Ovary (tissue), 9 donors: ENCODE data around the gene TBC1D1. TPM values are rescaled to one million over a fixed set of nuclear protein-coding genes. Genes with fewer than 3 reads are reported as not detected.

Experiments
- DNase-seq, 5 donors: peaks; one replicate each; pipeline ENCODE4 v3.0.0-alpha.2; 2019 to 2020
- H3K27ac ChIP-seq, 2 donors: fragments of 200-600 bp; one replicate each; pipeline versions ENCODE4 v1.5.1 to v1.8.0; 2019 to 2022
- H3K27me3 ChIP-seq: fragments of 200-600 bp; one replicate; pipeline ENCODE4 v1.8.0; 2022
- H3K36me3 ChIP-seq: fragments of 200-600 bp; sonication (generic); one replicate; pipeline ENCODE4 v1.5.1; 2019
- H3K4me1 ChIP-seq: one replicate; pipeline ENCODE4 v1.8.1; 2013; ENCODE audit warnings: mild to moderate bottlenecking, moderate library complexity; ENCODE audit not compliant: insufficient read depth
- H3K4me3 ChIP-seq: fragments of 200-600 bp; sonication (generic); one replicate; pipeline ENCODE4 v1.5.1; 2017
- H3K9me3 ChIP-seq, 2 donors: fragments of 200-600 bp in 1 of 2; sonication (generic) in 1 of 2; one replicate each; pipeline versions ENCODE4 v1.5.1 to v1.8.1; 2013 to 2019; ENCODE audit warnings: mild to moderate bottlenecking in 1 of 2, moderate library complexity in 1 of 2
- EP300 ChIP-seq: sonication (generic); formaldehyde crosslinking; IDR thresholded peaks from one replicate; pipeline ENCODE4 v1.6.1; 2017; ENCODE audit warnings: antibody characterized with exemption
- POLR2A ChIP-seq: fragments of 450-650 bp; IDR thresholded peaks from one replicate; pipeline ENCODE4 v1.6.1; 2017; ENCODE audit warnings: antibody characterized with exemption, mild to moderate bottlenecking, moderate library complexity
- WGBS, 3 donors: extraction: QIAGEN DNeasy Blood & Tissue Kit in 1 of 3; methylation state at CpG; one replicate each; pipeline versions ENCODE4 v1.1.5 to v1.1.7; 2013 to 2017; 5-methylcytosine and 5-hydroxymethylcytosine counted together
- intact Hi-C, 4 donors: fragments of 100-400 bp; cut with DNase I; formaldehyde crosslinking; loops; one replicate each; pipeline versions ENCODE4 v1.11.0 to v1.15.1; 2022 to 2023
- polyA plus RNA-seq, 2 donors: library from polyadenylated mRNA; stranded (reverse); fragments of 200-250 nt in 1 of 2; fragments of 350-450 nt in 1 of 2; fragmentation: Illumina TruSeq in 1 of 2; extraction: RNeasy Lipid Tissue Mini Kit (QIAGEN cat#74804) in 1 of 2; gene quantifications; one replicate each; pipeline ENCODE4 v1.2.3, GENCODE V29; 2013 to 2014
- total RNA-seq, 7 donors: library from RNA; depleted of rRNA in 2 of 7; stranded (reverse); fragments of >200 nt in 2 of 7; fragmentation: NEBNext Ultra II Directional in 3 of 7; extraction: Animal tissue kit (Norgen Biotek cat#: 25700) in 3 of 7; gene quantifications; one replicate each; pipeline versions ENCODE4 v1.1.0 to v1.2.4, GENCODE V29; 2016 to 2023
- TF ChIP-seq, protein P1 (sequence below), 3 donors: fragments of 450-650 bp in 2 of 3; fragments of 200-600 bp in 1 of 3; IDR thresholded peaks; one replicate each; pipeline versions ENCODE4 v1.5.1 to v1.8.0; 2016 to 2022; ENCODE audit warnings: antibody characterized with exemption in 3 of 3, mild to moderate bottlenecking in 1 of 3
- donor health status: DM: no; HTN: no; CAD: no; lungs with moderate emphysema.
- donor health status: DM: no; HTN: no; CAD: no.
- donor health status: Bipolar disorder and iron deficiency.
- donor health status: DM: yes; HTN: yes; CAD: no.
- donor health status: DM: no; HTN: no; CAD: no.
- donor health status: DM: yes; HTN: yes; CAD: no.

The TBC1D1 gene
- total and polyA plus RNA-seq, 9 donors, result 39.5 to 104 (median 63.9) TPM

DNA sequence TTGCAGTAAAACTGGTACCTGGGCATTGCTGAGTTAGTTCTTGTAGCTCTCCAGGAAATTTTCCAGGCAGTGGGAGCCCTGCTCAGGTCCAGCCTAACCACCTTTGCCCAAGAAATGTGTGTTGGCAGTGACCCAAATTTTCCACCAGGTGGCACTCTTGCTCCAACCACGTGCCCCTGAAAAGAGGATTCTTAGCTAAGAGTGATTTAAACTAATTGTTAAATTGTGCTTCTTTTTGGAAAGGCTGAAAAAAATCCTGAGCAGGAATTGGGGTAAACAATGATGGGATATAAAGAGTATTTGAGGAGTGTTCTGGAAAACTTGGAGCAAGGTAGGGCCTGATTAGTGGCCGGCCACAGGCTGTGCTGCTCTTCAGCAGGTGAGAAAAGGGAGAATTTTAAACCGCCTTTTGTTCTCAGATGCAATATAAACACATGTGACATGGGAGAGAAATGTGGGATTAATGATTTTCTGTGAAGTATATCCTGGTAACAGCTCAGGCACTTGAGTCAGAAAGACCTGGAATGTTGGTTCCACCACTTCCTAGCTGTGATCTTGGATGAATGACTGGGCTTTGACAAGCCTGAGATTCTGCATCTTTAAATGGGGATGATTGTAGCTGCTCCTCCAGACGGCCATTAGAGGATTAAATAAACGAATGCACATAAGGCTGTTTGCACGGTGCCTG, 288.9 kb downstream of the TBC1D1 start:
- Histone ChIP-seq H3K27ac (no peak overlapping the region), H3K27me3 (no peaks in the 10 kb centered on the region), H3K4me1 (peaks cover 4% of the 10 kb centered on the region), H3K9me3 (no peaks in the 10 kb centered on the region), H3K36me3 (no peaks in the 10 kb centered on the region), H3K4me3 (no peak overlapping the region)
- TF ChIP-seq, protein P1, sequence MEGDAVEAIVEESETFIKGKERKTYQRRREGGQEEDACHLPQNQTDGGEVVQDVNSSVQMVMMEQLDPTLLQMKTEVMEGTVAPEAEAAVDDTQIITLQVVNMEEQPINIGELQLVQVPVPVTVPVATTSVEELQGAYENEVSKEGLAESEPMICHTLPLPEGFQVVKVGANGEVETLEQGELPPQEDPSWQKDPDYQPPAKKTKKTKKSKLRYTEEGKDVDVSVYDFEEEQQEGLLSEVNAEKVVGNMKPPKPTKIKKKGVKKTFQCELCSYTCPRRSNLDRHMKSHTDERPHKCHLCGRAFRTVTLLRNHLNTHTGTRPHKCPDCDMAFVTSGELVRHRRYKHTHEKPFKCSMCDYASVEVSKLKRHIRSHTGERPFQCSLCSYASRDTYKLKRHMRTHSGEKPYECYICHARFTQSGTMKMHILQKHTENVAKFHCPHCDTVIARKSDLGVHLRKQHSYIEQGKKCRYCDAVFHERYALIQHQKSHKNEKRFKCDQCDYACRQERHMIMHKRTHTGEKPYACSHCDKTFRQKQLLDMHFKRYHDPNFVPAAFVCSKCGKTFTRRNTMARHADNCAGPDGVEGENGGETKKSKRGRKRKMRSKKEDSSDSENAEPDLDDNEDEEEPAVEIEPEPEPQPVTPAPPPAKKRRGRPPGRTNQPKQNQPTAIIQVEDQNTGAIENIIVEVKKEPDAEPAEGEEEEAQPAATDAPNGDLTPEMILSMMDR (IDR thresholded peaks at IDR 0.05), result peak; percentile 52 to 82 (median 66)
- no peak for TF ChIP-seq EP300
- TF ChIP-seq POLR2A, result no peak
- intact Hi-C loops, result loop anchor here (2.0 to 10.0 kb wide), 11 partner anchors 113 to 562 kb away; no protein-coding TSS in a partner anchor
- 61 to 65% (median 62%) methylated on average over 6 of the region's 6 CpGs for WGBS, 3 donors
- peak; percentile 60 to 77 (median 70) for DNase-seq

DNA sequence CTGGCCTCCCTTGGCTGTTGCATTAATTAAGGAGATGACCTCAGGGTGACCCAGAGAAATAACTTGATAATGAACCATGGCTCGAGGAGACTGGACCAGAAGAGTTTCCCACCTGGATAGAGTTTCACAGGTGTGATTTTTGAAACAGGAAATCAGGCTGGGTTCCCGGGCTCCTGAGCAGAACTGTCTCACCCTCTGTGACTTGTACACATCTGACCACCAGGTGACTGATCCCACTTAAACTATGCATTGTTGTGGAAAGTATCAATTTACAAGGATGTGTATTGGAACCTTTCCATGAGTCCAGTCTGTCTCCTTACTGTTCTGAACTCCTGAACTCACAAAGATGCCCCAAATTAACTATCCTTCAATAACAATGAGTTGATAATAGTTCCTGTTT, 289.6 kb downstream of the TBC1D1 start:
- H3K4me3 ChIP-seq, result no peak overlapping the region
- H3K27ac ChIP-seq, result no peak overlapping the region
- intact Hi-C loops, result loop anchor here (5.0 to 10.0 kb wide), 4 partner anchors 134 to 562 kb away; no protein-coding TSS in a partner anchor
- 73 to 75% (median 75%) methylated on average over 2 of the region's 2 CpGs for WGBS, 3 donors
- H3K4me1 ChIP-seq, result peaks cover 4% of the 10 kb centered on the region
- H3K27me3 ChIP-seq, result no peaks in the 10 kb centered on the region
- TF ChIP-seq EP300, result no peak
- TF ChIP-seq POLR2A, result no peak
- TF ChIP-seq, protein P1 (IDR thresholded peaks at IDR 0.05), result no peak
- H3K36me3 ChIP-seq, result no peaks in the 10 kb centered on the region
- H3K9me3 ChIP-seq, result no peaks in the 10 kb centered on the region
- no peak for DNase-seq

DNA sequence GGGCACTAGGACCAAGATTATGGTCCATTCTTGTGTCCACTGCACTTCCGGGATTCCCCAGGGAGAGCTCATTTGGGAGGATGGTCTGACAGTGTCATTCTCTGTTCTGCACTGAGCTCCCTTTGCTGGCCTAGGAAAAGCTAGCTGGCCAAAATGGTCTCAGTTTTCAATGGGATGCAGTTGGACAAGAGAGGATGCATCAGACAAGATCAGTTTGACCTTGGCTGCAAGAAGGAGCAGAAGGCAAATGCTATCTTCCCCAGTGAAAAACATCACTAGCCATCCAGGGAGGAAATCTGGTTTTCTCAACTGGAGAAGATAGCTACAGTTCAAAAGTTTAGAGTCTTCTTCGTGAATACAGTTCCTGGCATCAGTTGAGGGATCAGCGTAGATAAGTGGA, 290.4 kb downstream of the TBC1D1 start:
- TF ChIP-seq, protein P1 (IDR thresholded peaks at IDR 0.05), result no peak
- TF ChIP-seq POLR2A (no peak), EP300 (no peak)
- 40 to 44% (median 43%) methylated on average over 3 of the region's 3 CpGs for WGBS, 3 donors

DNA sequence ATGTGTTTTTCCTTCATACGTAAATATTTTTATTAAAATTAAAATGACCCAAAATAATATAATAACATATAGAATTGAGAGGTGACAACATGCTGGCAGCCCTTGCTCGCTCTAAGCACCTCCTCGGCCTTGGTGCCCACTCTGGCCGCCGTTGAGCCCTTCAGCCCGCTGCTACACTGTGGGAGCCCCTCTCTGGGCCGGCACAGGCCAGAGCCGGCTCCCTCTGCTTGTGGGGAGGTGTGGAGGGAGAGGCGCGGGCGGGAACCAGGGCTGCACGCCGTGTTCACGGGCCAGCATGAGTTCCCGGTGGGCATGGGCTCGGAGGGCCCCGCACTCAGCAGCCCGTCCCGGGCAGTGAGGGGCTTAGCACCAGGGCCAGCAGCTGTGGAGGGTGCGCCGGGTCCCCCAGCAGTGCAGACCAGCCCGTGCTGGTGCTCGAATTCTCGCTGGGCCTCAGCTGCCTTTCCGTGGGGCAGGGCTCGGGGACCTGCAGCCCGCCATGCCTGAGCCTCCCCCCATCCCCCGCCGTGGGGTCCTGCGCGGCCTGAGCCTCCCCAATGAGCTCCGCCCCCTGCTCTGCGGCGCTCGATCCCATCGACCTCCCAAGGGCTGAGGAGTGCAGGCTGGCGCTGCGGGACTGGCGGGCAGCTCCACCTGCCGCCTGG, 291.6 kb downstream of the TBC1D1 start:
- no peaks in the 10 kb centered on the region for H3K27me3 ChIP-seq
- peaks cover 3% of the 10 kb centered on the region for H3K4me1 ChIP-seq
- TF ChIP-seq POLR2A (no peak), EP300 (no peak)
- TF ChIP-seq, protein P1 (IDR thresholded peaks at IDR 0.05), result no peak
- H3K9me3 ChIP-seq, result no peaks in the 10 kb centered on the region
- no peaks in the 10 kb centered on the region for H3K36me3 ChIP-seq
- DNase-seq, result no peak
- no peak overlapping the region for H3K27ac ChIP-seq
- intact Hi-C loops, result loop anchor here (5.0 to 10.0 kb wide), 4 partner anchors 132 to 560 kb away; no protein-coding TSS in a partner anchor
- WGBS, 3 donors, result 93 to 98% (median 94%) methylated on average over 35 to 40 of the region's 40 CpGs
- no peak overlapping the region for H3K4me3 ChIP-seq

More for the DNA sequence above, 290.4 kb downstream of the TBC1D1 start:
- H3K4me1 ChIP-seq, result peaks cover 4% of the 10 kb centered on the region
- no peak for DNase-seq
- H3K27ac ChIP-seq, result no peak overlapping the region
- H3K9me3 ChIP-seq, result no peaks in the 10 kb centered on the region
- no peaks in the 10 kb centered on the region for H3K27me3 ChIP-seq
- no peaks in the 10 kb centered on the region for H3K36me3 ChIP-seq
- H3K4me3 ChIP-seq, result no peak overlapping the region
- intact Hi-C loops, result loop anchor here (5.0 to 10.0 kb wide), 4 partner anchors 134 to 561 kb away; no protein-coding TSS in a partner anchor
